ENCODE data around the gene CRX.
A peak's percentile ranks its signal among the peaks of the same experiment; 100 is the strongest.

Gene CRX

DNA sequence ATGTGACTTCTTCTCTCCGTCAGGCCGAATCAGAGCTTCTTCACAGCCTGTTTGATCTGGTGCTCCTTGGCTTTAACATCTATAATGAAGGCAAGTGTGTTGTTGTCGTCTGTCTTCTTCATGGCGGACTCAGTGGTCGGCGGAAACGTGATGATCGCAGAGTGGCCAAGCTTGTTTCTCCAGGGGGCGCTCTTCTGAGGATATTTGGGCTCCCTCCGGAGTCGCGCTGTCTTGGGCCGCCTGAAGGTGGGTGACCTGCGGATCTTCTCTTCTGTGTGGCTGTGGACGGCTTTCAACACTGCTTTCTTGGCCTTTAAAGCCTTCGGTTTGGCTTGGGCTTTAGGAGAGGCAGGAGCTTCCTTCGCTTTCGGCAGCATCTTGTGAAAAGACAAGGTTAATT lies 27.2 kb upstream of the CRX start:
- H3K4me3 ChIP-seq (IDR thresholded peaks at IDR 0.05; ENCODE audit: insufficient read depth, low read depth, low read length), result no peak overlapping the region
- H3K27ac ChIP-seq, result no peak overlapping the region

DNA sequence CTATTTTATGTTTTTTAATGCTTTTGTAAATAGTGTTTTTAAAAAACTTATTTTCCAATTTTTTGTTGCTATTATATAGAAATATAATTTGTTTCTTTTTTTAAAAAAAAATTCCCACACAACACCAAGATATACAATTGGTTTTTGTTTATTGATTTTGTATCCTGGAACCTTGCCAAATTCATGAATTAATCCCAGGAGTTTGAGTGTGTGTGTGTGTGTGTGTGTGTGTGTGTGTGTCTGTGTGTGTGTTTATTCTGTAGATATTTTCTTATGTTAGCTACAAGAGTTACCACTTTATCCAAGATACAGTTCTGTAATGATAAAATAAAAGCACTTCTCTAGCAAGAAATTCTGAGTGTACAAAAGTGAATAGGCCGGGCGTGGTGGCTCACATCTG lies 25.0 kb upstream of the CRX start:
- Histone ChIP-seq H3K4me1 (ENCODE audit: low read depth, poor library complexity, severe bottlenecking) (no peaks in the 10 kb centered on the region), H3K4me2 (no peak overlapping the region), H3K27ac (no peak overlapping the region), H3K27me3 (ENCODE audit: insufficient read depth, low read depth) (peaks cover 28% of the 10 kb centered on the region), H3K4me3 (IDR thresholded peaks at IDR 0.05; ENCODE audit: insufficient read depth, low read depth, low read length) (no peak overlapping the region), H3K79me2 (ENCODE audit: insufficient read depth, low read depth) (no peaks in the 10 kb centered on the region), H3K9ac (no peak overlapping the region), H3K36me3 (ENCODE audit: insufficient read depth) (no peaks in the 10 kb centered on the region), H4K20me1 (ENCODE audit: insufficient read depth) (no peaks in the 10 kb centered on the region), H2AFZ (ENCODE audit: low read depth) (no peak overlapping the region)
- TF ChIP-seq, protein P1, sequence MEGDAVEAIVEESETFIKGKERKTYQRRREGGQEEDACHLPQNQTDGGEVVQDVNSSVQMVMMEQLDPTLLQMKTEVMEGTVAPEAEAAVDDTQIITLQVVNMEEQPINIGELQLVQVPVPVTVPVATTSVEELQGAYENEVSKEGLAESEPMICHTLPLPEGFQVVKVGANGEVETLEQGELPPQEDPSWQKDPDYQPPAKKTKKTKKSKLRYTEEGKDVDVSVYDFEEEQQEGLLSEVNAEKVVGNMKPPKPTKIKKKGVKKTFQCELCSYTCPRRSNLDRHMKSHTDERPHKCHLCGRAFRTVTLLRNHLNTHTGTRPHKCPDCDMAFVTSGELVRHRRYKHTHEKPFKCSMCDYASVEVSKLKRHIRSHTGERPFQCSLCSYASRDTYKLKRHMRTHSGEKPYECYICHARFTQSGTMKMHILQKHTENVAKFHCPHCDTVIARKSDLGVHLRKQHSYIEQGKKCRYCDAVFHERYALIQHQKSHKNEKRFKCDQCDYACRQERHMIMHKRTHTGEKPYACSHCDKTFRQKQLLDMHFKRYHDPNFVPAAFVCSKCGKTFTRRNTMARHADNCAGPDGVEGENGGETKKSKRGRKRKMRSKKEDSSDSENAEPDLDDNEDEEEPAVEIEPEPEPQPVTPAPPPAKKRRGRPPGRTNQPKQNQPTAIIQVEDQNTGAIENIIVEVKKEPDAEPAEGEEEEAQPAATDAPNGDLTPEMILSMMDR (conservative IDR thresholded peaks at IDR 0.05; ENCODE audit: low read depth, low read length), result no peak

More for the DNA sequence above, 27.2 kb upstream of the CRX start:
- no peaks in the 10 kb centered on the region for H3K79me2 ChIP-seq (ENCODE audit: insufficient read depth, low read depth)
- H3K36me3 ChIP-seq (ENCODE audit: insufficient read depth), result no peaks in the 10 kb centered on the region
- no peak overlapping the region for H3K4me2 ChIP-seq
- H4K20me1 ChIP-seq (ENCODE audit: insufficient read depth), result no peaks in the 10 kb centered on the region
- peaks cover 28% of the 10 kb centered on the region for H3K27me3 ChIP-seq (ENCODE audit: insufficient read depth, low read depth)
- H2AFZ ChIP-seq (ENCODE audit: low read depth), result no peak overlapping the region
- TF ChIP-seq, protein P1 (conservative IDR thresholded peaks at IDR 0.05; ENCODE audit: low read depth, low read length), result peak; percentile 26; the same call in 1 of the 2 replicates
- H3K4me1 ChIP-seq (ENCODE audit: low read depth, poor library complexity, severe bottlenecking), result no peaks in the 10 kb centered on the region
- H3K9ac ChIP-seq, result no peak overlapping the region

DNA sequence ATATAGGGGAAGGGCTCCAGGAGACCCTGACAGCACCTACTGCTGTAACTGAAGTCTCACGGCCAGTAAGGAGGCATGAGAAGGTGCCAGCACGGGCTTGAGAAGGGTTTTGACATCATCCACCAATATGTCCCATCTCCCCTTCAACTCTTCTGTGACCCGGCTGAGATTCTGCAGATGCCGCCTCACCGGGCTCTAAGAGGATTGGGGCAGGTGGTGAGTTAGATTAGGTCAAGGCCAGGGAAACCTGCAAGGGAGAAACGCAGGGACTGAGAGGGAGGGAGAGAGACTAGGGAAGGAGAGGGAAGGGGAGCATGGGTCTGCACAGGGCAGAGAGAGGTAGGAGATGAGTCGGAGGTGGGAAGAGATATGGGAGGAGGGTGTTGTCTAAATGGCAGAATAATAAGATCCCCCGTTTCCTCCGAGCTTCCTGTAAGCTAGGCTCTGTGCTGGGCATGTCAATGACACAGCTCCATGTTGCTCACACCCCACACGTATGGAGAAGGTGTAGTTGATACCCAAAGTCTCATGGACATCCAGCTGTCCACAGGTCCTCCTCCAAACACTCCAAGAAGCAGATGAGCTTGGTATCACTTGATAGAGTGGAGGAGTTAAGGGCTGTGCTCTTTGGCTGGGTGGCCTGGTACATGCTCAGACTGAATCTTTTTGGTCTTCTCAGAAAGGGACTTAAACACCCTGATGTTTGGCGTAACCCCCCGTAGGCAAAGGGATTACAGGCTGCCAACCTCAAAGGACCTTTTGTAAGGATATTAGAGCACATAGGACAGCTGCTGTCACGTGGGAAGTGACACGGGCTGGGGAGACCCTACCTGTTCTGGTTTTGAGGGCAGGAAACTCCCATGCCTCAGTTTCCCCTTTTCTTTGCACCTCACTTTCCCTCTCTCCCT lies 23.5 kb upstream of the CRX start:
- no peaks in the 10 kb centered on the region for H3K36me3 ChIP-seq (ENCODE audit: insufficient read depth)
- H2AFZ ChIP-seq (ENCODE audit: low read depth), result no peak overlapping the region
- no peaks in the 10 kb centered on the region for H3K4me1 ChIP-seq (ENCODE audit: low read depth, poor library complexity, severe bottlenecking)
- peaks cover 28% of the 10 kb centered on the region for H3K27me3 ChIP-seq (ENCODE audit: insufficient read depth, low read depth)
- H3K4me3 ChIP-seq (IDR thresholded peaks at IDR 0.05; ENCODE audit: insufficient read depth, low read depth, low read length), result no peak overlapping the region
- no peaks in the 10 kb centered on the region for H3K79me2 ChIP-seq (ENCODE audit: insufficient read depth, low read depth)
- H4K20me1 ChIP-seq (ENCODE audit: insufficient read depth), result no peaks in the 10 kb centered on the region
- no peak overlapping the region for H3K4me2 ChIP-seq
- no peak overlapping the region for H3K27ac ChIP-seq
- TF ChIP-seq, protein P1 (conservative IDR thresholded peaks at IDR 0.05; ENCODE audit: low read depth, low read length), result no peak
- no peak overlapping the region for H3K9ac ChIP-seq

DNA sequence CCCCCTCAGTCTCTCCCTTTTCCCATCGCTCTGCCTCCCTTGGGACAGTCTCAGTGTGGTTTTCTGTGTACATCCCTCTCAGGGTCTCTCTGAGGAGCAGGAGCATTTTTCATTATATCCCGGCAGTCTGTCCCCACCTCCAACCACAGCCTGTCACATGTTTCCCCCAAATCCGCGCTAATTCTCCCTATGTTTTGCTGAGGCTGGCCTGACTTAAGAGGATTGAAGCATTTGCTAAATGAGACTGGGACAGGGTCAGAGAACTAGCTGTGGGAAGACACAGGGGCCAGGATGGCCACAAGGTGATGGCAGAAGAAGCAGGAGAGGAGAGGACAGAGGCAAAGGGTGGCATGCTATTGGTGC lies 22.9 kb upstream of the CRX start:
- Histone ChIP-seq H3K36me3 (ENCODE audit: insufficient read depth) (no peaks in the 10 kb centered on the region), H3K4me1 (ENCODE audit: low read depth, poor library complexity, severe bottlenecking) (no peaks in the 10 kb centered on the region), H3K4me2 (no peak overlapping the region), H3K4me3 (IDR thresholded peaks at IDR 0.05; ENCODE audit: insufficient read depth, low read depth, low read length) (no peak overlapping the region), H3K27ac (no peak overlapping the region), H3K9ac (no peak overlapping the region), H4K20me1 (ENCODE audit: insufficient read depth) (no peaks in the 10 kb centered on the region), H3K27me3 (ENCODE audit: insufficient read depth, low read depth) (peaks cover 28% of the 10 kb centered on the region), H2AFZ (ENCODE audit: low read depth) (no peak overlapping the region), H3K79me2 (ENCODE audit: insufficient read depth, low read depth) (no peaks in the 10 kb centered on the region)
- TF ChIP-seq, protein P1 (conservative IDR thresholded peaks at IDR 0.05; ENCODE audit: low read depth, low read length), result no peak

Data from KMS-11 (cell line).